ENCODE measurements around the gene EXOSC7.
A peak's percentile ranks its signal among the peaks of the same experiment; 100 is the strongest.

The EXOSC7 gene

DNA sequence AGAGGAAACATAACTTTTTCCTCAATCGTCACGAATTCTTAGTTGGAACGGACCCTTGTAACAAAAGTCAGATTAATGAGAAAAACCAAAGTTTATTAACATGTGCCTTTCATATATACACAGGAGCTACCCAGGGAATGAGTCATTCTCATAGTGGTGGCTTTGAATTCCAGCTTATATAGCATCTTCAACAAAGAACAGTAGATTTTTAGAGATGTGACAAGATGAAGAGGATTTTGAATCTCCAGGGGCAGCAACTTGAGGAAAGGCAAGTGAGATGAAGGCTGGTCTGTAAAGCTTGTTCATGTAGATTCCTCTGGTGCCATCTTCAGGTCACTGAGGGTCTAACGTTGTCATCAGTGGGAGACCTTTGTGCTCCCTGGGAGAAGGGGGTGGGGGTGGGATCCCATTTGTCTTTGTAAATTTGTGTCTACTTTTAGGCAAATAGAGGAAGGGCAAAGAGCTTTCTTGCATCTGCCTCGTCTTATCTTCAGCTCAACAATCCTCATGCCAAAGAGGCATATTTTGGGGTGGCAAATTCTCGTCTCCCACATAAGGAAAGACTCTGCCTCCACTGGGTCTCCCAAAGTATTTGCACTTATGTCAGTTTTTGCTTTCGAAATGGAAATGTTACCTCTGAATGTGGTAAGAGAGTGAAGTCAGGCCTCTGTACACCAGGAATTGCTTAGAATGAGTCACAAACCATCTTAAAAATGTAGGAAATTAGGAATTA, 79.5 kb downstream of the EXOSC7 start:
- DNase-seq (ENCODE audit: low read depth), result peak; percentile 80

DNA sequence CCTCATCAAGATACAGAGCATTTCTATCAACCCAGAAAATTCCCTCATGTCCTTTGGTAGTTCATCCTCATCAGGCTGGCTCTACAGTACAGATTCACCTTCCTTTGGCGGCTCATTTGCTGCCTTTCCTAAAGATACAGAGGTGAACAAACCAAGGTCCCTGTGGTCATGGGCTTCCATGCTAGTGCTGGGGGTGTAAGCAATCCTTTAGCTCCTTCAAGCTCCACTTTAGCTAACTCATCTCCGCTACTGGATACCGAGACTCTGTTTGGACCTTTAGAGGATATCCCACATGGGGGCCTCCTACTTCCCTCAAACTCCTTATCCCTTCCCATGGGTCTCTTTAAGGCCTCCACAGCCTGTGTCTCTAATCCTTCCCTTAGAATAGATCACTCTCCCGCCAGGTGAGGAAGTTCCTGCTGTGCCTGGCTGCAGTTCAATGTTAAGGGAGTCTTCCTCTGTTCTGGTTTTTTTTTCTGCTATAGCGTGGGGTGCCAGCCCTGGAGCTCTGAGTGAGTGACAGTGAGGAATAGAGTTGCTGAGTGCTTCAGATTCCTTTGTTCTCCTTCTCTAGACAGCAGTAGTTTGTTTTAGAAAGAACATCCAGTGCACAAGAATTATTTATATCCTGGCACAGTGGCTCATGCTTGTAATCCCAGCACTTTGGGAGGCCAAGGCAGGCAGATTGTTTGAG, 80.7 kb downstream of the EXOSC7 start:
- DNase-seq (ENCODE audit: low read depth), result peak; percentile 71

DNA sequence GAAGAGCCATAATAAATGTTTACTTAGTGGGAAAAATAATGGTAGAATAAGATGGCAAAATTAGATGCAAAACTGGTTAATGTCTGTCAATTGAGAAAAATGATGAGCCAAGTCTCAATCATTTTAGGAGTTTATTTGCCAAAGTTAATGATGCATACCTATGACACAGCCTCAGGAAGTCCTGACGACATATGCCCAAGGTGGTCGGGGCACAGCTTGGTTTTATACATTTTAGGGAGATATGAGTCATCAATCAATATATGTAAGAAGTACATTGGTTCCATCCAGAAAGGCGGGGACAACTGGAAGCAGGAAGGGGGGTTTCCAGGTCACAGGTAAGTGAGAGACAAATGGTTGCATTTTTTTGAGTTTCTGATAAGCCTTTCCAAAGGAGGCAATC, 81.5 kb downstream of the EXOSC7 start:
- no peak for DNase-seq (ENCODE audit: low read depth)

DNA sequence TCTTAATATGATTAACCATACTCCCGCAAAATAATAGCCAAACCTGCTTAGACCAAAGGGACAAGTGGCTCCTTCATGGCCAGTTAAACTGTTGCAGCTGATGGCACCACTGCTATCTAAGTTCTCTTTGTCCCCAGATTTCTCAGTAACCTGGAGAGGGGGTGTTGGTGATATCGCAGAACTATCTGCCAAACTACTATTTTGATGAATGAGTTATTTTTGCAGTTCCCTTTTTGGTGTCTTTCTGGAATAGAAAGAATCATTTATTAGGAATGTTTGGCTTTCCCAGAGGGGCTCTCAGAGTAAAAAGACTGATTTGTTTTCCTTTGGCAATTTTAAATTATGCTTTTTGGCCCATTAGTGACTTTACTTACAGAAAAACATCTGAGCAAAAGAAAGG, 83.1 kb downstream of the EXOSC7 start:
- no peak for DNase-seq (ENCODE audit: low read depth)

DNA sequence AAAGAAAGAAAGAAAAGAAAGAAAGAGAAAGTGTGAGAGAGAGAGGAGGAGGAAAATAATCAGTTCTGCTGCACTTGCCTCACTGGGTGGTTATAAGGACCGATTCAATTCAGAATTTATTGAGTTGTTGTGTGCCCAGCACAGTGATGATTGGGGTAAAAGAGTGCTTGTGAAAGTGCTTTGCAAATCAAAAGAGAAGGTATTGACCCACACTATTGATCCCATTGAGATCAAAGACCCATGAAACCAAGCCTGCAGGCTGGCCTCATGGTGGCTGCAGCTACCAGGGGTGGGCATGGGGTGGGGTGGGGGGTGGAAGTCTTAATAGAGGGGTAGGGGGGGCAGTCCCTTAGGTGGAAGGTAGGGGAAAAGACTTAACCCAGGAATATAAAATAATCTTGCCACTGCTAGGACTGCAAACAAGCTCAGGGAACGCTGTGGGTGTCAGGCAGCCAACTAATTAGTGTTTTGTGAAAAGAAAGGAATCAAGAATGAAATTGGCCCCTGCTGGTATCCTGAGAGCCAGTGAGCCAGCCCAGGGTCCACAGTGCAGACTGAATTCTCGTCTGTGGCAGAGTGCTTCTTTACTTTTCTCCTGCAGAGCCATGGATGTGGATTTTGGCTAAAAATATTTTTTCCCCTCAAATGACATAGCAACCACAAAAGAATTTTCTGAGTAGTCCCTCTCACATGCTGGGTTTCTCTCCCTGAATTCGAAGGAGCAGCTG, 84.3 kb downstream of the EXOSC7 start:
- DNase-seq (ENCODE audit: low read depth), result no peak

Data from amniotic epithelial cell (primary cell).